GM18861 (cell line): Measurements from ENCODE around the gene ZNF677.
"Not testable (repeated sequence)": the region's sequence is repeated elsewhere in the genome, so short reads cannot be mapped to it uniquely, and the experiment has no call there.

ENCODE experiments used
- ATAC-seq: cut with Tn5 transposase; IDR thresholded peaks from one replicate; pipeline ENCODE4 v1.9.1; 2021; ENCODE audit not compliant: unreplicated experiment

The ZNF677 gene

GRCh38 chr19:53254411-53255341, at the start of gene ZNF677:
TSS of gene ZNF677 (minus strand) at chr19:53254873. CDS start at chr19:53251550, 3,323 bp downstream.
- ATAC-seq = no peak

GRCh38 chr19:53301341-53301740, 46.7 kb upstream of the ZNF677 start:
- ATAC-seq = not testable (repeated sequence)

- ATAC-seq = no peak
These were observed 40.2 kb upstream of the ZNF677 start for GRCh38 chr19:53294786-53295441.

- no peak for ATAC-seq
These were observed 36.3 kb upstream of the ZNF677 start for GRCh38 chr19:53290758-53291549.

GRCh38 chr19:53285087-53285486, 30.4 kb upstream of the ZNF677 start:
- ATAC-seq = no peak

GRCh38 chr19:53281947-53282346, 27.3 kb upstream of the ZNF677 start:
- not testable (repeated sequence) for ATAC-seq

- no peak for ATAC-seq
These were observed 20.8 kb upstream of the ZNF677 start for GRCh38 chr19:53275480-53275879.

- ATAC-seq = no peak
These were observed 17.4 kb upstream of the ZNF677 start for GRCh38 chr19:53272044-53272443.

- ATAC-seq = not testable (repeated sequence)
These were observed 15.2 kb upstream of the ZNF677 start for GRCh38 chr19:53269861-53270260.

GRCh38 chr19:53267623-53268022, 12.9 kb upstream of the ZNF677 start, which contains the start of gene VN1R4:
TSS of gene VN1R4 (minus strand) at chr19:53267723. CDS start at chr19:53267665, 58 bp downstream.
- not testable (repeated sequence) for ATAC-seq

- not testable (repeated sequence) for ATAC-seq
These were observed 3.2 kb upstream of the ZNF677 start, which contains the start of gene VN1R2 for GRCh38 chr19:53257715-53258342. TSS of gene VN1R2 (plus strand) at chr19:53258292. CDS start at chr19:53258376, 84 bp downstream.

- no peak for ATAC-seq
These were observed 8.2 kb downstream of the ZNF677 start for GRCh38 chr19:53246498-53246897.

- no peak for ATAC-seq
These were observed 17.4 kb downstream of the ZNF677 start for GRCh38 chr19:53237114-53237777.

GRCh38 chr19:53224606-53225005, 30.1 kb downstream of the ZNF677 start:
- ATAC-seq = no peak

GRCh38 chr19:53222716-53223115, 32.0 kb downstream of the ZNF677 start:
- not testable (repeated sequence) for ATAC-seq

GRCh38 chr19:53212703-53213320, 41.9 kb downstream of the ZNF677 start:
- ATAC-seq = no peak

GRCh38 chr19:53211554-53211953, 43.1 kb downstream of the ZNF677 start:
- ATAC-seq = not testable (repeated sequence)

- no peak for ATAC-seq
These were observed 57.8 kb downstream of the ZNF677 start for GRCh38 chr19:53196777-53197396.
